Duodenal mucosa (tissue), 2 donors: ENCODE data around the gene MED1.
"Not testable (repeated sequence)": the region's sequence is repeated elsewhere in the genome, so short reads cannot be mapped to it uniquely, and the experiment has no call there.

Experiments used
- H3K27ac ChIP-seq: one replicate; pipeline ENCODE4 v1.7.0; 2013; ENCODE audit warnings: low read depth, low read length
- H3K27me3 ChIP-seq, 2 donors: one replicate each; pipeline ENCODE4 v1.7.0; 2013; ENCODE audit warnings: low read length in 2 of 2, control low read depth in 1 of 2; ENCODE audit not compliant: insufficient read depth in 2 of 2, control insufficient read depth in 1 of 2
- H3K36me3 ChIP-seq, 2 donors: one replicate each; pipeline ENCODE4 v1.7.0; 2013; ENCODE audit warnings: low read length in 2 of 2, control low read depth in 1 of 2; ENCODE audit not compliant: insufficient read depth in 2 of 2, control insufficient read depth in 1 of 2
- H3K4me1 ChIP-seq, 2 donors: one replicate each; pipeline ENCODE4 v1.7.0; 2013; ENCODE audit warnings: low read length in 2 of 2, control low read depth in 1 of 2; ENCODE audit not compliant: insufficient read depth in 2 of 2, control insufficient read depth in 1 of 2
- H3K4me3 ChIP-seq, 2 donors: one replicate each; pipeline ENCODE4 v1.7.0; 2013; ENCODE audit warnings: low read length in 2 of 2, low read depth in 1 of 2
- H3K9ac ChIP-seq, 2 donors: one replicate each; pipeline ENCODE4 v1.7.0; 2013; ENCODE audit warnings: low read length in 2 of 2, low read depth in 1 of 2
- H3K9me3 ChIP-seq, 2 donors: one replicate each; pipeline ENCODE4 v1.7.0; 2013; ENCODE audit warnings: low read length in 2 of 2, control low read depth in 1 of 2; ENCODE audit not compliant: control insufficient read depth in 1 of 2

Gene MED1

DNA sequence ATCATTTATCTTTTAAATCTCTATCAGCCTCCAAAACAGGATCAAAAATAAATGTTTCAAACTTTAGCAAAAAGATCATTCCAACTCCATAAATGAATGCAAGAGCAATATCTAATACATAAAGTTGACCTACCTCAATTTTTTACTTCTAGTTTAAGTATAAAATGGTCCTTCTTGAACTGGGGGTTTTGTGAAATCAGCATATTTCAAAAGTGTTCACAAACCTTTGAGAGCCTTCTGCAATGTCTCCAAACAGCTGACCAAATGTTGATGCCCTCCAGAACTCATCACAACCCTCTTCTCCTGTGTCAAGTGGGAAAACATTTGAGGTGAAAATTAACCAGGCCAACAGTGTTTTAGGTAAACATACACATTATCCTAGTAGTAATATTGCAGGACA is 7.7 kb downstream of the MED1 start:
- Histone ChIP-seq H3K4me1 (no peaks in the 10 kb centered on the region), H3K9ac (no peak overlapping the region), H3K4me3 (no peak overlapping the region), H3K9me3 (no peaks in the 10 kb centered on the region), H3K27me3 (no peaks in the 10 kb centered on the region), H3K27ac (no peak overlapping the region), H3K36me3 (peaks cover 31 to 51% of the 10 kb centered on the region in 2 donors)

- not testable (repeated sequence) for H3K9me3 ChIP-seq, H3K27me3 ChIP-seq, H3K9ac ChIP-seq, H3K27ac ChIP-seq, H3K4me3 ChIP-seq, H3K4me1 ChIP-seq
- peaks cover 31 to 49% of the 10 kb centered on the region in 2 donors for H3K36me3 ChIP-seq
These were observed 11.2 kb downstream of the MED1 start for GRCh38 chr17:39439868-39440267.

DNA sequence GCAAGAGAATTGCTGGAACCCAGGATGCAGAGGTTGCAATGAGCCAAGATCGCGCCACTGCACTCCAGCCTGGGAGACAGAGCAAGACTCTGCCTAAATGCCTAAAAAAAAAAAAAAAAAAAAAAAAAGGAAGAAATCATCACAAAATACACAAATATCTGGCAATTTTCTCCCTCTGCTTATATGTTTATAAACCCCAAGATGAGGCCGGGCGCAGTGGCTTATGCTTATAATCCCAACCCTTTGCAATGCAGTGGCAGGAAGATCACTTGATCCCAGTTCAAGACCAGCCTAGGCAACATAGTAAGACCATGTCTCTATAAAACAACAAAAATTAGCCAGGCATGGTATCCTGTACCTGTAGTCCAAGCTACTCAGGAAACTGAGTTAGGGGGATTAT is 21.5 kb downstream of the MED1 start:
- no peaks in the 10 kb centered on the region for H3K4me1 ChIP-seq
- no peak overlapping the region for H3K27ac ChIP-seq
- no peaks in the 10 kb centered on the region for H3K27me3 ChIP-seq
- no peak overlapping the region for H3K4me3 ChIP-seq
- H3K36me3 ChIP-seq: peaks cover 10 to 72% of the 10 kb centered on the region in 2 donors
- no peak overlapping the region for H3K9ac ChIP-seq
- H3K9me3 ChIP-seq: no peaks in the 10 kb centered on the region

- Histone ChIP-seq H3K27me3 (no peaks in the 10 kb centered on the region), H3K4me3 (no peak overlapping the region), H3K9ac (no peak overlapping the region), H3K27ac (no peak overlapping the region), H3K4me1 (no peaks in the 10 kb centered on the region), H3K9me3 (no peaks in the 10 kb centered on the region), H3K36me3 (peaks cover 15 to 61% of the 10 kb centered on the region in 2 donors)
These were observed 34.9 kb downstream of the MED1 start for GRCh38 chr17:39416141-39416540.

DNA sequence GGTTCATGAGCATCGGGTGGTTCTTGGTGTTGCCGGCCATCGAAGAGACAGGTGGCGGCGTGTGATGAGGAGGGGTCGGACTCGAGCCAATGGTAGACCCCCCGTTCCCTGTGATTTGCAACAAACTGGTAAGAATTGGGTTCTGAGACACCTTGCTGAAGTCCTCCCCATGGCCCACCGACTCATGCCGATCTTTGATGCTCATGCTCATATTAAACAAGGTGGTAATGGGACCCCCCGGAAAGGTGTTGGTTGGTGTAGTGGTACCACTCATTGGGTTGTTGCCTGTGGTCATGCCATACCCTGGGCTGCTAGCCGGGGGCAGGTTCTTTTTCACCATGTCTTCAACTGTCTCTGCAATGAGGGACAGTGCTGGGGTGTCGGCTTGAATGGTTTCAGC is 40.8 kb downstream of the MED1 start:
- Histone ChIP-seq H3K4me1 (no peaks in the 10 kb centered on the region), H3K4me3 (no peak overlapping the region), H3K9ac (no peak overlapping the region), H3K9me3 (no peaks in the 10 kb centered on the region), H3K27ac (no peak overlapping the region), H3K36me3 (peaks cover 31 to 66% of the 10 kb centered on the region in 2 donors), H3K27me3 (no peaks in the 10 kb centered on the region)

- H3K27ac ChIP-seq: no peak overlapping the region
- no peaks in the 10 kb centered on the region for H3K4me1 ChIP-seq
- H3K36me3 ChIP-seq: peaks cover 29 to 57% of the 10 kb centered on the region in 2 donors
These were observed 42.7 kb downstream of the MED1 start for GRCh38 chr17:39408360-39408759.

DNA sequence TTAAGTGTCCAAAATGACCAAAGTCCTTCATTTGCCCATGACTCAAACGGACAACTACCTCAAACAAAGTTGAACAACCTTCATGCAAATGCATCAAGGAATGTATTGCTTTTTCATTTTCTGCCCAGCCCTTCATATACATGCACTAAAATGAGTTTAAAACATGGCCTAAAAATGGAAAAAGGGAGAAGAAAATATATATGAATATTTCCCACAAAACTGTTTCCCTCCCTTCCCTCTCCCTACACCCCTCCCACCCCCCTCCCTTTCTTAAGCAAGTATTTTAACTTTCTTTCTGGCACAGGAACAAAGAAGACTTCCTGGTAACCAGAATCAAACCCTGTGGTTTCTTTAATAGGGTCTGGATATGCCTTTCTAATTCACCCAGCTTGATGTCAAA is 44.1 kb downstream of the MED1 start:
- H3K36me3 ChIP-seq: peaks cover 29 to 50% of the 10 kb centered on the region in 2 donors
- no peak overlapping the region for H3K4me3 ChIP-seq
- H3K4me1 ChIP-seq: no peaks in the 10 kb centered on the region
- H3K27ac ChIP-seq: no peak overlapping the region
- H3K9ac ChIP-seq: no peak overlapping the region
- H3K27me3 ChIP-seq: no peaks in the 10 kb centered on the region
- H3K9me3 ChIP-seq: no peaks in the 10 kb centered on the region

More at GRCh38 chr17:39408360-39408759, 42.7 kb downstream of the MED1 start:
- no peak overlapping the region for H3K9ac ChIP-seq
- no peaks in the 10 kb centered on the region for H3K9me3 ChIP-seq
- no peaks in the 10 kb centered on the region for H3K27me3 ChIP-seq
- no peak overlapping the region for H3K4me3 ChIP-seq

- Histone ChIP-seq H3K4me1 (peaks cover 3% of the 10 kb centered on the region in 2 donors), H3K4me3 (no peak overlapping the region), H3K9me3 (no peaks in the 10 kb centered on the region), H3K9ac (no peak overlapping the region), H3K27me3 (no peaks in the 10 kb centered on the region), H3K27ac (no peak overlapping the region), H3K36me3 (peaks cover 28 to 40% of the 10 kb centered on the region in 2 donors)
These were observed 45.6 kb downstream of the MED1 start for GRCh38 chr17:39405436-39405835.

- no peak overlapping the region for H3K27ac ChIP-seq
- peaks cover 9 to 10% of the 10 kb centered on the region in 2 donors for H3K4me1 ChIP-seq
- H3K9ac ChIP-seq: no peak overlapping the region
- H3K36me3 ChIP-seq: peaks cover 21 to 33% of the 10 kb centered on the region in 2 donors
- H3K27me3 ChIP-seq: no peaks in the 10 kb centered on the region
- H3K9me3 ChIP-seq: no peaks in the 10 kb centered on the region
- no peak overlapping the region for H3K4me3 ChIP-seq
These were observed 46.3 kb downstream of the MED1 start for GRCh38 chr17:39404542-39405378.

GRCh38 chr17:39402890-39403605 is 48.0 kb downstream of the MED1 start:
- H3K4me3 ChIP-seq: peak overlapping the region in 1 of 2 donors; percentile 93
- no peaks in the 10 kb centered on the region for H3K9me3 ChIP-seq
- no peak overlapping the region for H3K9ac ChIP-seq
- H3K27ac ChIP-seq: no peak overlapping the region
- peaks cover 9 to 16% of the 10 kb centered on the region in 2 donors for H3K36me3 ChIP-seq
- H3K4me1 ChIP-seq: peaks cover 15 to 17% of the 10 kb centered on the region in 2 donors
- no peaks in the 10 kb centered on the region for H3K27me3 ChIP-seq
